NCI-H2196 (cell line): ENCODE results near the gene XRRA1.
A peak's percentile ranks its signal among the peaks of the same experiment; 100 is the strongest.
"Not testable (repeated sequence)": the region's sequence is repeated elsewhere in the genome, so short reads cannot be mapped to it uniquely, and the experiment has no call there.

ENCODE experiments used
- DNase-seq: peaks from one replicate; lab custom pipeline; 2025; ENCODE audit not compliant: unreplicated experiment; lab: John Stamatoyannopoulos, UW

Gene XRRA1

GRCh38 chr11:74948898-74949752 is at the start of gene XRRA1, which contains the start of gene SPCS2:
XRRA1 (minus strand) TSS chr11:74949091; CDS start chr11:74940878, 8,213 bp downstream.
SPCS2 (plus strand) TSS chr11:74949266; CDS start chr11:74949286, 20 bp downstream.
- DNase-seq: peak; percentile 97

GRCh38 chr11:74992852-74993251 is 44.0 kb upstream of the XRRA1 start:
- no peak for DNase-seq

GRCh38 chr11:74990941-74991340 is 42.0 kb upstream of the XRRA1 start:
- DNase-seq: no peak

- not testable (repeated sequence) for DNase-seq
Observed at GRCh38 chr11:74990150-74990549, 41.3 kb upstream of the XRRA1 start.

- DNase-seq: no peak
Observed at GRCh38 chr11:74989260-74989638, 40.4 kb upstream of the XRRA1 start.

- peak; percentile 76 for DNase-seq
Observed at GRCh38 chr11:74988541-74989259, 39.8 kb upstream of the XRRA1 start, which contains the start of gene NEU3. NEU3 (plus strand) TSS chr11:74988933; CDS start chr11:74989061, 128 bp downstream.

GRCh38 chr11:74984730-74985129 is 35.8 kb upstream of the XRRA1 start:
- no peak for DNase-seq

GRCh38 chr11:74984070-74984469 is 35.2 kb upstream of the XRRA1 start:
- DNase-seq: no peak

GRCh38 chr11:74981888-74982287 is 33.0 kb upstream of the XRRA1 start:
- DNase-seq: no peak

- DNase-seq: no peak
Observed at GRCh38 chr11:74980634-74981033, 31.7 kb upstream of the XRRA1 start.

- no peak for DNase-seq
Observed at GRCh38 chr11:74978041-74978440, 29.1 kb upstream of the XRRA1 start.

GRCh38 chr11:74971424-74971823 is 22.5 kb upstream of the XRRA1 start:
- DNase-seq: no peak

- DNase-seq: no peak
Observed at GRCh38 chr11:74970852-74971395, 22.0 kb upstream of the XRRA1 start.

- DNase-seq: no peak
Observed at GRCh38 chr11:74966651-74967050, 17.8 kb upstream of the XRRA1 start.

- DNase-seq: not testable (repeated sequence)
Observed at GRCh38 chr11:74960128-74960527, 11.2 kb upstream of the XRRA1 start.

GRCh38 chr11:74957937-74958629 is 9.2 kb upstream of the XRRA1 start:
- no peak for DNase-seq

GRCh38 chr11:74956397-74957015 is 7.6 kb upstream of the XRRA1 start:
- DNase-seq: no peak

GRCh38 chr11:74954199-74954598 is 5.3 kb upstream of the XRRA1 start:
- DNase-seq: no peak

- DNase-seq: no peak
Observed at GRCh38 chr11:74953451-74953850, 4.6 kb upstream of the XRRA1 start.

GRCh38 chr11:74952752-74953151 is 3.9 kb upstream of the XRRA1 start:
- DNase-seq: no peak

- DNase-seq: no peak
Observed at GRCh38 chr11:74951226-74951625, 2.3 kb upstream of the XRRA1 start.
